ENCODE results near the gene CDKN2AIP.
"Not testable (repeated sequence)": the region's sequence is repeated elsewhere in the genome, so short reads cannot be mapped to it uniquely, and the experiment has no call there.

CDKN2AIP gene

GRCh38 chr4:183447646-183448045 lies 3.2 kb downstream of the CDKN2AIP start:
- H3K4me3 ChIP-seq (ENCODE audit: low read depth, low read length) = no peak overlapping the region
- DNase-seq (ENCODE audit: low read depth) = no peak
- no peak for TF ChIP-seq CTCF (IDR thresholded peaks at IDR 0.05; ENCODE audit: control insufficient read depth, extremely low read depth, insufficient read depth)

- TF ChIP-seq CTCF (IDR thresholded peaks at IDR 0.05; ENCODE audit: control insufficient read depth, extremely low read depth, insufficient read depth) = no peak
- DNase-seq (ENCODE audit: low read depth) = no peak
Observed at GRCh38 chr4:183448436-183448835, 4.0 kb downstream of the CDKN2AIP start.

GRCh38 chr4:183449193-183449882 lies 4.9 kb downstream of the CDKN2AIP start:
- no peak for TF ChIP-seq CTCF (IDR thresholded peaks at IDR 0.05; ENCODE audit: control insufficient read depth, extremely low read depth, insufficient read depth)
- DNase-seq (ENCODE audit: low read depth) = no peak
- no peak overlapping the region for H3K4me3 ChIP-seq (ENCODE audit: low read depth, low read length)

More at GRCh38 chr4:183448436-183448835, 4.0 kb downstream of the CDKN2AIP start:
- no peak overlapping the region for H3K4me3 ChIP-seq (ENCODE audit: low read depth, low read length)

- no peak for DNase-seq (ENCODE audit: low read depth)
- H3K4me3 ChIP-seq (ENCODE audit: low read depth, low read length) = no peak overlapping the region
- TF ChIP-seq CTCF (IDR thresholded peaks at IDR 0.05; ENCODE audit: control insufficient read depth, extremely low read depth, insufficient read depth) = no peak
Observed at GRCh38 chr4:183450108-183450507, 5.7 kb downstream of the CDKN2AIP start.

GRCh38 chr4:183455431-183456195 lies 11.2 kb downstream of the CDKN2AIP start:
- H3K4me3 ChIP-seq (ENCODE audit: low read depth, low read length) = no peak overlapping the region
- DNase-seq (ENCODE audit: low read depth) = no peak
- no peak for TF ChIP-seq CTCF (IDR thresholded peaks at IDR 0.05; ENCODE audit: control insufficient read depth, extremely low read depth, insufficient read depth)

- no peak for DNase-seq (ENCODE audit: low read depth)
- H3K4me3 ChIP-seq (ENCODE audit: low read depth, low read length) = no peak overlapping the region
- TF ChIP-seq CTCF (IDR thresholded peaks at IDR 0.05; ENCODE audit: control insufficient read depth, extremely low read depth, insufficient read depth) = no peak
Observed at GRCh38 chr4:183458005-183458404, 13.6 kb downstream of the CDKN2AIP start.

- not testable (repeated sequence) for DNase-seq (ENCODE audit: low read depth); H3K4me3 ChIP-seq (ENCODE audit: low read depth, low read length)
Observed at GRCh38 chr4:183463903-183464619, 19.6 kb downstream of the CDKN2AIP start.

- H3K4me3 ChIP-seq (ENCODE audit: low read depth, low read length); DNase-seq (ENCODE audit: low read depth): not testable (repeated sequence)
Observed at GRCh38 chr4:183465879-183466278, 21.4 kb downstream of the CDKN2AIP start.
